IPS-18a (cell line): ENCODE measurements around the gene SLC16A12.

Experiments
- H3K27ac ChIP-seq: one replicate; pipeline ENCODE4 v1.5.1; 2013; ENCODE audit warnings: low read length
- H3K27me3 ChIP-seq: one replicate; pipeline ENCODE4 v1.6.1; 2013; ENCODE audit warnings: mild to moderate bottlenecking, low read length; ENCODE audit not compliant: control insufficient read depth, insufficient read depth
- H3K36me3 ChIP-seq: one replicate; pipeline ENCODE4 v1.6.1; 2013; ENCODE audit warnings: low read depth, low read length; ENCODE audit not compliant: control insufficient read depth
- H3K4me1 ChIP-seq: one replicate; pipeline ENCODE4 v1.6.1; 2013; ENCODE audit warnings: low read depth, low read length; ENCODE audit not compliant: control insufficient read depth
- H3K4me3 ChIP-seq: one replicate; pipeline ENCODE4 v1.5.1; 2013; ENCODE audit warnings: low read length
- H3K9ac ChIP-seq: one replicate; pipeline ENCODE4 v1.6.1; 2013; ENCODE audit warnings: mild to moderate bottlenecking, low read length, moderate library complexity
- H3K9me3 ChIP-seq: one replicate; pipeline ENCODE4 v1.6.1; 2013; ENCODE audit warnings: low read depth, low read length; ENCODE audit not compliant: control insufficient read depth

SLC16A12 gene

GRCh38 chr10:89565180-89565579, 29.8 kb upstream of the SLC16A12 start:
- Histone ChIP-seq H3K9ac (no peak overlapping the region), H3K4me1 (peaks cover 18% of the 10 kb centered on the region), H3K9me3 (no peaks in the 10 kb centered on the region), H3K27me3 (no peaks in the 10 kb centered on the region), H3K36me3 (no peaks in the 10 kb centered on the region), H3K27ac (no peak overlapping the region), H3K4me3 (no peak overlapping the region)

GRCh38 chr10:89563861-89564478, 28.6 kb upstream of the SLC16A12 start:
- H3K4me1 ChIP-seq = peaks cover 18% of the 10 kb centered on the region
- no peak overlapping the region for H3K4me3 ChIP-seq
- no peaks in the 10 kb centered on the region for H3K36me3 ChIP-seq
- H3K9ac ChIP-seq = no peak overlapping the region
- H3K27me3 ChIP-seq = no peaks in the 10 kb centered on the region
- no peak overlapping the region for H3K27ac ChIP-seq
- H3K9me3 ChIP-seq = no peaks in the 10 kb centered on the region

- no peak overlapping the region for H3K4me3 ChIP-seq
- H3K27me3 ChIP-seq = no peaks in the 10 kb centered on the region
- no peak overlapping the region for H3K27ac ChIP-seq
- peaks cover 20% of the 10 kb centered on the region for H3K4me1 ChIP-seq
- no peaks in the 10 kb centered on the region for H3K9me3 ChIP-seq
- H3K9ac ChIP-seq = no peak overlapping the region
- no peaks in the 10 kb centered on the region for H3K36me3 ChIP-seq
Observed at GRCh38 chr10:89563311-89563710, 27.9 kb upstream of the SLC16A12 start.

- Histone ChIP-seq H3K4me1 (peaks cover 2% of the 10 kb centered on the region), H3K27me3 (no peaks in the 10 kb centered on the region), H3K9ac (no peak overlapping the region)
Observed at GRCh38 chr10:89556600-89556999, 21.2 kb upstream of the SLC16A12 start.

GRCh38 chr10:89555688-89556445, 20.5 kb upstream of the SLC16A12 start:
- H3K9ac ChIP-seq = no peak overlapping the region
- H3K27ac ChIP-seq = no peak overlapping the region
- peaks cover 2% of the 10 kb centered on the region for H3K4me1 ChIP-seq
- no peaks in the 10 kb centered on the region for H3K27me3 ChIP-seq
- H3K36me3 ChIP-seq = no peaks in the 10 kb centered on the region
- H3K9me3 ChIP-seq = no peaks in the 10 kb centered on the region
- no peak overlapping the region for H3K4me3 ChIP-seq

More at GRCh38 chr10:89556600-89556999, 21.2 kb upstream of the SLC16A12 start:
- Histone ChIP-seq H3K36me3 (no peaks in the 10 kb centered on the region), H3K27ac (no peak overlapping the region), H3K9me3 (no peaks in the 10 kb centered on the region), H3K4me3 (no peak overlapping the region)

- Histone ChIP-seq H3K4me1 (peaks cover 2% of the 10 kb centered on the region), H3K9ac (no peak overlapping the region), H3K27ac (no peak overlapping the region), H3K27me3 (no peaks in the 10 kb centered on the region), H3K4me3 (no peak overlapping the region), H3K36me3 (no peaks in the 10 kb centered on the region), H3K9me3 (no peaks in the 10 kb centered on the region)
Observed at GRCh38 chr10:89554433-89554832, 19.0 kb upstream of the SLC16A12 start.

GRCh38 chr10:89553064-89553734, 17.8 kb upstream of the SLC16A12 start:
- no peak overlapping the region for H3K4me3 ChIP-seq
- H3K4me1 ChIP-seq = no peaks in the 10 kb centered on the region
- no peaks in the 10 kb centered on the region for H3K9me3 ChIP-seq
- H3K36me3 ChIP-seq = no peaks in the 10 kb centered on the region
- no peak overlapping the region for H3K27ac ChIP-seq
- no peaks in the 10 kb centered on the region for H3K27me3 ChIP-seq
- no peak overlapping the region for H3K9ac ChIP-seq

- no peaks in the 10 kb centered on the region for H3K9me3 ChIP-seq
- H3K9ac ChIP-seq = no peak overlapping the region
- H3K36me3 ChIP-seq = no peaks in the 10 kb centered on the region
- H3K27me3 ChIP-seq = no peaks in the 10 kb centered on the region
- H3K27ac ChIP-seq = no peak overlapping the region
- no peaks in the 10 kb centered on the region for H3K4me1 ChIP-seq
- H3K4me3 ChIP-seq = no peak overlapping the region
Observed at GRCh38 chr10:89552213-89552612, 16.8 kb upstream of the SLC16A12 start.

GRCh38 chr10:89550509-89550908, 15.1 kb upstream of the SLC16A12 start:
- Histone ChIP-seq H3K4me3 (no peak overlapping the region), H3K9ac (no peak overlapping the region), H3K27ac (no peak overlapping the region), H3K36me3 (no peaks in the 10 kb centered on the region), H3K4me1 (no peaks in the 10 kb centered on the region), H3K27me3 (no peaks in the 10 kb centered on the region), H3K9me3 (no peaks in the 10 kb centered on the region)

GRCh38 chr10:89549510-89549909, 14.1 kb upstream of the SLC16A12 start:
- H3K36me3 ChIP-seq = no peaks in the 10 kb centered on the region
- H3K27me3 ChIP-seq = no peaks in the 10 kb centered on the region
- H3K4me1 ChIP-seq = no peaks in the 10 kb centered on the region
- no peak overlapping the region for H3K4me3 ChIP-seq
- no peak overlapping the region for H3K9ac ChIP-seq
- no peak overlapping the region for H3K27ac ChIP-seq
- H3K9me3 ChIP-seq = no peaks in the 10 kb centered on the region

- H3K27me3 ChIP-seq = no peaks in the 10 kb centered on the region
- H3K9me3 ChIP-seq = no peaks in the 10 kb centered on the region
- H3K27ac ChIP-seq = no peak overlapping the region
- H3K9ac ChIP-seq = no peak overlapping the region
- no peaks in the 10 kb centered on the region for H3K36me3 ChIP-seq
- H3K4me3 ChIP-seq = no peak overlapping the region
- no peaks in the 10 kb centered on the region for H3K4me1 ChIP-seq
Observed at GRCh38 chr10:89548673-89549072, 13.3 kb upstream of the SLC16A12 start.
